HG03060 (cell line): Measurements from ENCODE around the gene HMCN2.
"Not testable (repeated sequence)": the region's sequence is repeated elsewhere in the genome, so short reads cannot be mapped to it uniquely, and the experiment has no call there.

Experiments used
- ATAC-seq: cut with Tn5 transposase; IDR thresholded peaks from one replicate; pipeline ENCODE4 v1.9.1; 2021; ENCODE audit warnings: low read depth, moderate number of reproducible peaks; ENCODE audit not compliant: unreplicated experiment

HMCN2 gene

GRCh38 chr9:130382636-130383349 lies 117.2 kb downstream of the HMCN2 start:
- no peak for ATAC-seq

GRCh38 chr9:130383350-130383715 lies 117.8 kb downstream of the HMCN2 start:
- no peak for ATAC-seq

- no peak for ATAC-seq
Observed at GRCh38 chr9:130383979-130384676, 118.6 kb downstream of the HMCN2 start.

- no peak for ATAC-seq
Observed at GRCh38 chr9:130385257-130385656, 119.7 kb downstream of the HMCN2 start.

- ATAC-seq: no peak
Observed at GRCh38 chr9:130387398-130387797, 121.8 kb downstream of the HMCN2 start.

- no peak for ATAC-seq
Observed at GRCh38 chr9:130387905-130388304, 122.3 kb downstream of the HMCN2 start.

- no peak for ATAC-seq
Observed at GRCh38 chr9:130390390-130390789, 124.8 kb downstream of the HMCN2 start.

GRCh38 chr9:130390986-130391385 lies 125.4 kb downstream of the HMCN2 start:
- no peak for ATAC-seq

GRCh38 chr9:130391866-130392265 lies 126.3 kb downstream of the HMCN2 start:
- no peak for ATAC-seq

GRCh38 chr9:130393681-130394071 lies 128.1 kb downstream of the HMCN2 start:
- no peak for ATAC-seq

GRCh38 chr9:130394320-130394719 lies 128.8 kb downstream of the HMCN2 start:
- ATAC-seq: no peak

- ATAC-seq: no peak
Observed at GRCh38 chr9:130394814-130395470, 129.4 kb downstream of the HMCN2 start.

- no peak for ATAC-seq
Observed at GRCh38 chr9:130395810-130396435, 130.4 kb downstream of the HMCN2 start.

- no peak for ATAC-seq
Observed at GRCh38 chr9:130396581-130396980, 131.0 kb downstream of the HMCN2 start.

GRCh38 chr9:130398487-130399240 lies 133.1 kb downstream of the HMCN2 start:
- ATAC-seq: no peak

- no peak for ATAC-seq
Observed at GRCh38 chr9:130399768-130400167, 134.2 kb downstream of the HMCN2 start.

- ATAC-seq: no peak
Observed at GRCh38 chr9:130400870-130401269, 135.3 kb downstream of the HMCN2 start.

- ATAC-seq: not testable (repeated sequence)
Observed at GRCh38 chr9:130401742-130402141, 136.2 kb downstream of the HMCN2 start.

GRCh38 chr9:130402243-130402642 lies 136.7 kb downstream of the HMCN2 start:
- ATAC-seq: no peak

GRCh38 chr9:130402645-130403440 lies 137.3 kb downstream of the HMCN2 start:
- ATAC-seq: no peak
